Common myeloid progenitor, CD34-positive (primary cell): ENCODE results near the gene TACSTD2.
"Not testable (repeated sequence)": the region's sequence is repeated elsewhere in the genome, so short reads cannot be mapped to it uniquely, and the experiment has no call there.

Experiments used
- CTCF ChIA-PET: fragments of 350-600 bp; sonication (Branson Sonifier 250); formaldehyde crosslinking; loops from one replicate; lab custom pipeline; 2021; ENCODE audit warnings: antibody characterized with exemption; lab: Charles Lee
- POLR2A ChIA-PET: fragments of 350-600 bp; sonication (Branson Sonifier 250); formaldehyde crosslinking; loops from one replicate; lab custom pipeline; 2021; ENCODE audit warnings: antibody characterized with exemption; lab: Charles Lee
- DNase-seq, 3 donors: peaks; one replicate each; pipeline versions ENCODE4 v3.0.0 to v3.0.0-alpha.2; 2013
- H3K27ac ChIP-seq, 2 experiments: 1 replicate in 1 of 2; 2 replicates in 1 of 2; pipeline ENCODE4 v1.7.0; 2013; ENCODE audit warnings: inconsistent platforms in 2 of 2, low read length in 2 of 2, mild to moderate bottlenecking in 2 of 2, low read depth in 1 of 2, moderate library complexity in 1 of 2; ENCODE audit not compliant: severe bottlenecking in 2 of 2, insufficient read depth in 1 of 2, poor library complexity in 1 of 2
- H3K27me3 ChIP-seq, 5 experiments: replicated peaks in 2 of 5; 1 replicate in 3 of 5; 2 replicates in 2 of 5; pipeline versions ENCODE4 v1.6.1 to v1.7.0; 2013; ENCODE audit warnings: low read length in 4 of 5, mild to moderate bottlenecking in 2 of 5, moderate library complexity in 2 of 5, inconsistent platforms in 1 of 5; ENCODE audit not compliant: insufficient read depth in 5 of 5, control insufficient read depth in 4 of 5
- H3K36me3 ChIP-seq, 4 experiments: 1 replicate in 2 of 4; 2 replicates in 2 of 4; pipeline versions ENCODE4 v1.6.1 to v1.7.0; 2013; ENCODE audit warnings: low read length in 3 of 4, control low read depth in 1 of 4, mild to moderate bottlenecking in 1 of 4; ENCODE audit not compliant: control insufficient read depth in 4 of 4, insufficient read depth in 4 of 4
- H3K4me1 ChIP-seq, 4 experiments: 1 replicate in 3 of 4; 2 replicates in 1 of 4; pipeline versions ENCODE4 v1.6.1 to v1.7.1; 2013; ENCODE audit warnings: low read length in 3 of 4, mild to moderate bottlenecking in 3 of 4, control low read depth in 1 of 4, inconsistent platforms in 1 of 4, moderate library complexity in 1 of 4; ENCODE audit not compliant: control insufficient read depth in 4 of 4, insufficient read depth in 4 of 4; ENCODE audit errors: control extremely low read depth in 1 of 4
- H3K4me3 ChIP-seq, 7 experiments: 1 replicate in 4 of 7; 2 replicates in 3 of 7; pipeline versions ENCODE4 v1.5.1 to v1.7.0; 2013; ENCODE audit warnings: mild to moderate bottlenecking in 7 of 7, low read length in 6 of 7, moderate library complexity in 6 of 7, inconsistent platforms in 2 of 7, low read depth in 2 of 7, control low read depth in 1 of 7; ENCODE audit not compliant: insufficient read depth in 4 of 7, control insufficient read depth in 1 of 7; ENCODE audit errors: extremely low read depth in 1 of 7
- H3K9me3 ChIP-seq, 5 experiments: 1 replicate in 4 of 5; 2 replicates in 1 of 5; pipeline versions ENCODE4 v1.6.1 to v1.7.1; 2013; ENCODE audit warnings: low read length in 4 of 5, mild to moderate bottlenecking in 2 of 5, inconsistent platforms in 1 of 5, low read depth in 1 of 5, moderate library complexity in 1 of 5; ENCODE audit not compliant: control insufficient read depth in 4 of 5, insufficient read depth in 2 of 5; ENCODE audit errors: control extremely low read depth in 1 of 5
- WGBS: methylation state at CpG from one replicate; pipeline ENCODE4 v1.1.5; 2013; ENCODE audit not compliant: insufficient coverage; 5-methylcytosine and 5-hydroxymethylcytosine counted together

Gene TACSTD2

DNA sequence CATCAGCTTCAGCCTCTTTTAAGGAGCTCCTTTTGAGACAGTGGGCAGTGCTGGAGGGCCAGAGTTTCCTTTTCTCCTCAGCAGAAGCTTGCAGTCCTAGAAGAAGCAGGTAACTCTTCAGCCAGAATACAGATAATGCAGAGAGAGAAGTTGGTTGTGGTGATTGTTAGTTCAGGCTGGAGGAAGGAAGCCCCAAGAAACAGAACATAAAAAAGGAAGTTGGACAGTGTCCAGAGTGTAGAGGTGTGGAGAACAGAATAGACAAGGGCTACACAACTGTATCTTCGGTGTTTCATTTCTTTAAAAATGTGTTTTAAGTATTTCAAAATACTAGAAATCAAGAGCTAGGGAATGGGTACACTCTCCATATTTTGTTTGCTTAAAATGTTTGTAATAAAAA is 6.4 kb upstream of the TACSTD2 start:
- ChIA-PET CTCF (interaction anchor here (1.3 kb wide), 1 partner anchor 9 kb away, joined by 5 read pairs; no protein-coding TSS in a partner anchor), POLR2A (no interaction called here)
- no CpG with 5 or more reads among the region's 1 CpG for WGBS
- H3K9me3 ChIP-seq: no peaks in the 10 kb centered on the region
- peaks cover 9 to 41% (median 20%) of the 10 kb centered on the region in 4 experiments for H3K4me1 ChIP-seq
- no peak overlapping the region for H3K27ac ChIP-seq
- DNase-seq: peak; percentile 33 to 80 (median 74)
- no peaks in the 10 kb centered on the region for H3K27me3 ChIP-seq
- H3K4me3 ChIP-seq: peak overlapping the region in 2 of 7 experiments; percentile 1 to 43
- H3K36me3 ChIP-seq: no peaks in the 10 kb centered on the region

DNA sequence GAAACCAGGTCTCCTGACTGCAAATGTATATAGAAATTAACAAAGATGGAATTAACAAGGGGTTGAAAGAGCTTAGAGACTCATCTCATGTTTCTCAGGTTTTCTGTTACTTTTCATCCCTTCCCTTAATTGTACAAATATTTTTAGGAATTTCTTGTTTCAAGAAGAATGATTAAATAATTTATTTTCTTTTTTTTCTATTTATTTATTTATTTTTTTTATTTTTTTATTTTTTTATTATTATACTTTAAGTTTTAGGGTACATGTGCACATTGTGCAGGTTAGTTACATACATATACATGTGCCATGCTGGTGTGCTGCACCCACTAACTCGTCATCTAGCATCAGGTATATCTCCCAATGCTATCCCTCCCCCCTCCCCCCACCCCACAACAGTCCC is 5.1 kb upstream of the TACSTD2 start:
- no CpG with 5 or more reads among the region's 1 CpG for WGBS
- H3K27me3 ChIP-seq, H3K36me3 ChIP-seq, H3K27ac ChIP-seq, DNase-seq, H3K4me3 ChIP-seq, H3K9me3 ChIP-seq, POLR2A ChIA-PET: not testable (repeated sequence)
- H3K4me1 ChIP-seq: peaks cover 16 to 53% (median 29%) of the 10 kb centered on the region in 4 experiments
- CTCF ChIA-PET: interaction anchor here (0.8 to 1.3 kb wide), 3 partner anchors 13 to 21 kb away, joined by 3 read pairs; no protein-coding TSS in a partner anchor

DNA sequence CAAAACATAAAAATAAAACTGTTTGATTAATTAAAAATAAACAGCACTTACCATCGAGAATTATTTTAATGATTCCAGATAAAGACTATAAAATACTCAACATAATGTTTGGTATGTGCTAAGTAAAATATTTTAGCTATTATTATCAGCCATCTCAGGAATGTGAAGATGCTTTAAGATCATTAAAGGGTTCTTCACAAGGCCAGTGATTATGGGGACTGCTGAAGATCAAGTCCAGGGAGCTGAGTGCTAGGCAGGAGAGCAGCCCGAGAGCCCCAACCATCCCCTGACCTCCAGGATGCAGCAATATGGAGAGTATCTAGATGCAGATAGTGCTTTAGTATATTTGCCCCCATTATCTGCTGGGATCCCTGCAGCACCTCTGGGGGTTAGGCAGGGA is 4.6 kb upstream of the TACSTD2 start:
- ChIA-PET POLR2A (no interaction called here), CTCF (interaction anchor here (0.8 to 1.3 kb wide), 3 partner anchors 13 to 21 kb away, joined by 3 read pairs; no protein-coding TSS in a partner anchor)
- no peak overlapping the region for H3K27ac ChIP-seq
- H3K36me3 ChIP-seq: no peaks in the 10 kb centered on the region
- no peak overlapping the region for H3K4me3 ChIP-seq
- H3K9me3 ChIP-seq: no peaks in the 10 kb centered on the region
- peaks cover 3 to 10% (median 7%) of the 10 kb centered on the region in 5 experiments for H3K27me3 ChIP-seq
- no peak for DNase-seq
- peaks cover 16 to 56% (median 34%) of the 10 kb centered on the region in 4 experiments for H3K4me1 ChIP-seq
- no CpG with 5 or more reads among the region's 2 CpGs for WGBS

DNA sequence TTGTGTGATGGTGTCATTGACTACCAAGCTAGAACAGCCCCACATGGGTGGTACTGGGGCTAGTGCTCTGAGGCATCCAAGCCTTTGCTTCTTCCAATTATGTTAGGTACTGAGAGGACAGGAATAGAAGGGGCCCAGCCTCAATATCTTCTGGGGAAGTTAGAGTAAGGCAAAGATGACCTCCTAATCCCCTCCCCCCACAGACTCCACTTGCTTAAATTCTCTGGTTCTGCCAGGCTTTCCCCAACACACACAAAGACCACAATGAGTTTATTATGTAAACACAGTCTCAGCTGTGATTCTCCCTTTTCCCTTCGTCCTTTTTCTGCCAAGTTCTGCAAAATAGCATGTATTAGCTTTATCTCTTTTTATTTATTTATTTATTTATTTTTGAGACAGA is 3.1 kb upstream of the TACSTD2 start:
- Histone ChIP-seq H3K9me3 (no peaks in the 10 kb centered on the region), H3K4me3 (no peak overlapping the region), H3K36me3 (no peaks in the 10 kb centered on the region), H3K27me3 (peaks cover 12 to 24% (median 16%) of the 10 kb centered on the region in 5 experiments), H3K4me1 (peaks cover 19 to 49% (median 41%) of the 10 kb centered on the region in 4 experiments), H3K27ac (no peak overlapping the region)
- ChIA-PET CTCF (no interaction called here), POLR2A (no interaction called here)
- DNase-seq: no peak
- no CpG with 5 or more reads among the region's 1 CpG for WGBS

DNA sequence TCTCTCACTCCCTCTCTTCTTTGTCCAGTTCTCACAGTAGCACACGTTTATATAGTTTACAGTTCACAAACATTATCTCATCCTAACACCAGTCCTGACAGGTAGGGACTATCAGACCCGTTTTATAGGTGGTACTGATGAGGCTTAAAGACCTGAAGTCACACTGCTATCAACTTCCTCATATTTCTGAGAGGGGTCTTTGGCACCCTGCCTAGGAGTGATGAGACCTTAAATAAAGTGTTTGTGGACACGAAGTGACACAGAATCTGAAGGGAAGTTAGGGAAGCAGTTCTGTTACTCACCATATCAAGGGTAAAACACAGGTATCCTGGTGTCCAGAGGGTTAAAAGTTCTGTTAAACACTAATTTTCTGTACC is 590 bp upstream of the TACSTD2 start:
- H3K9me3 ChIP-seq: no peaks in the 10 kb centered on the region
- 30% methylated on average over 2 of the region's 3 CpGs for whole genome bisulfite sequencing
- no peaks in the 10 kb centered on the region for H3K36me3 ChIP-seq
- peaks cover 14 to 45% (median 26%) of the 10 kb centered on the region in 5 experiments for H3K27me3 ChIP-seq
- ChIA-PET CTCF (no interaction called here), POLR2A (no interaction called here)
- H3K4me1 ChIP-seq: peaks cover 10 to 28% (median 24%) of the 10 kb centered on the region in 4 experiments
- DNase-seq: peak; percentile 26 to 91 (median 84)
- H3K4me3 ChIP-seq: no peak overlapping the region
- no peak overlapping the region for H3K27ac ChIP-seq

DNA sequence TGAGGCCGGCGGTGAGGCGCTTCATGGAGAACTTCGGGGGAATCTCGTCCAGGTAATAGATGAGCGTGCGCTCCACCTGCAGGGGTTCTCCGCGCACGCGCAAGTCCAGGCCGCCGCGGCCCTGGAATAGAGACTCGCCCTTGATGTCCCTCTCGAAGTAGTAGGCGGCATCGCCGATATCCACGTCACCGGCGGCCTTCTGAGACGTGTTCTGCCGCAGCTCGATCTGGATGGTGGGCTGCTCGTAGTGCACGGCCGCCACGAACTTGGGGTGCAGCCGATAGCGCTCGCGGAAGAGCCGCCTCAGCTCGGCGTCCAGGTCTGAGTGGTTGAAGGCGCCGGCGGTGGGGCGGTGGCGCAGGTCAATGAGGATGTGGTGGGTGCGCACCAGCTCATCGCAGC is 726 bp downstream of the TACSTD2 start:
- Histone ChIP-seq H3K4me3 (peak overlapping the region; percentile 19 to 71 (median 34)), H3K4me1 (peaks cover 10 to 28% (median 24%) of the 10 kb centered on the region in 4 experiments), H3K9me3 (no peaks in the 10 kb centered on the region), H3K36me3 (no peaks in the 10 kb centered on the region), H3K27me3 (peaks cover 14 to 45% (median 26%) of the 10 kb centered on the region in 5 experiments), H3K27ac (no peak overlapping the region)
- WGBS: 5% methylated on average over 39 of the region's 43 CpGs
- DNase-seq: peak in 1 of 3 donors; percentile 55
- CTCF ChIA-PET: no interaction called here
- POLR2A ChIA-PET: no interaction called here

DNA sequence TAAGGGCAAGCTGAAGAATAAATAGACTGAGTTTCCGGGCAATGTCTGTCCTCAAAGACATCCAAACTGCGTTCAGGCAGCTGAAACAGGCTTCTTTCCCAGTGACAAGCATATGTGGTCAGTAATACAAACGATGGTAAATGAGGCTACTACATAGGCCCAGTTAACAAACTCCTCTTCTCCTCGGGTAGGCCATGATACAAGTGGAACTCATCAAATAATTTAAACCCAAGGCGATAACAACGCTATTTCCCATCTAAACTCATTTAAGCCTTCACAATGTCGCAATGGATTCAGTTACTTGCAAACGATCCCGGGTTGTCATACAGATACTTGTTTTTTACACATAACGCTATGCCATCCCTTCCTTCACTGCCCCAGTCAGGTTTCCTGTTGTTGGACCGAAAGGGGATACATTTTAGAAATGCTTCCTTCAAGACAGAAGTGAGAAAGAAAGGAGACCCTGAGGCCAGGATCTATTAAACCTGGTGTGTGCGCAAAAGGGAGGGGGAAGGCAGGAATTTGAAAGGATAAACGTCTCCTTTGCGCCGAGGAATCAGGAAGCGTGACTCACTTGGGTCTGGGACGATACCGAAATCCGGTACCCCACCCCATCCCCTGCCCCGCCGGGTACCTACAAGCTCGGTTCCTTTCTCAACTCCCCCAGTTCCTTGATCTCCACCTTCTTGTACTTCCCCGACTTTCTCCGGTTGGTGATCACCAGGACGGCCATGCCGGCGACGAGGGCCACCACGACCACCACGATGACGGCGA is 1.3 kb downstream of the TACSTD2 start:
- ChIA-PET CTCF (interaction anchor here (0.6 to 2.2 kb wide), 2 partner anchors 8 to 1734 kb away, joined by 3 to 5 read pairs; no protein-coding TSS in a partner anchor), POLR2A (no interaction called here)
- peak in 1 of 3 donors; percentile 27 for DNase-seq
- H3K9me3 ChIP-seq: no peaks in the 10 kb centered on the region
- H3K4me3 ChIP-seq: peak overlapping the region in 6 of 7 experiments; percentile 19 to 71 (median 46)
- 43% methylated on average over 24 of the region's 32 CpGs for WGBS
- H3K27ac ChIP-seq: no peak overlapping the region
- peaks cover 14 to 45% (median 26%) of the 10 kb centered on the region in 5 experiments for H3K27me3 ChIP-seq
- peaks cover 10 to 28% (median 24%) of the 10 kb centered on the region in 4 experiments for H3K4me1 ChIP-seq
- H3K36me3 ChIP-seq: no peaks in the 10 kb centered on the region
